SK-N-SH (cell line): ENCODE results near the gene NOPCHAP1. TPM values are rescaled to one million over a fixed set of nuclear protein-coding genes. Genes with fewer than 3 reads are reported as not detected.

Experiments
- CTCF ChIA-PET: fragments of 300-600, 350-600 bp; formaldehyde crosslinking; extraction: SDS; loops from one replicate; lab custom pipeline; 2021; lab: Yijun Ruan, JAX
- POLR2A ChIA-PET: fragments of 350-600 bp; sonication (Branson Sonifier 250); formaldehyde crosslinking; extraction: SDS; loops from one replicate; lab custom pipeline; 2020; ENCODE audit warnings: antibody characterized with exemption, inconsistent platforms; lab: Yijun Ruan, JAX
- DNase-seq: peaks from one replicate; pipeline ENCODE4 v3.0.0; 2012
- H2AFZ ChIP-seq: fragments of 200-600 bp; sonication (generic); 2 replicates; pipeline ENCODE4 v1.8.1; 2016; ENCODE audit warnings: antibody characterized with exemption, mild to moderate bottlenecking, low read depth
- H3F3A ChIP-seq: fragments of 200-600 bp; sonication (generic); replicated peaks from 2 replicates; pipeline ENCODE3; 2016; ENCODE audit warnings: antibody characterized with exemption, mild to moderate bottlenecking; ENCODE audit not compliant: insufficient read depth
- H3K27ac ChIP-seq, 2 experiments: fragments of 200-500 bp in 1 of 2; fragments of 200-600 bp in 1 of 2; sonication (Bioruptor generic) in 1 of 2; sonication (generic), shearing (Covaris generic) in 1 of 2; 2 replicates each; pipeline versions ENCODE4 v1.5.1 to v1.6.1; 2014 to 2016; ENCODE audit warnings: low read depth in 2 of 2, inconsistent platforms in 1 of 2, low read length in 1 of 2, mild to moderate bottlenecking in 1 of 2, mixed read lengths in 1 of 2
- H3K27me3 ChIP-seq: fragments of 200-600 bp; sonication (generic), shearing (Covaris generic); 2 replicates; pipeline ENCODE4 v1.6.1; 2016; ENCODE audit warnings: mixed run types; ENCODE audit not compliant: insufficient read depth
- H3K36me3 ChIP-seq, 2 experiments: fragments of 200-500 bp in 1 of 2; fragments of 200-600 bp in 1 of 2; sonication (Bioruptor generic) in 1 of 2; sonication (generic) in 1 of 2; replicated peaks in 1 of 2; 2 replicates each; pipeline versions ENCODE3 to v1.5.1; 2014 to 2016; ENCODE audit warnings: low read length in 1 of 2, mild to moderate bottlenecking in 1 of 2; ENCODE audit not compliant: insufficient read depth in 2 of 2, control insufficient read depth in 1 of 2
- H3K4me1 ChIP-seq, 2 experiments: fragments of 200-500 bp in 1 of 2; fragments of 200-600 bp in 1 of 2; sonication (Bioruptor generic) in 1 of 2; sonication (generic), shearing (Covaris generic) in 1 of 2; 2 replicates each; pipeline versions ENCODE4 v1.5.1 to v1.6.1; 2014 to 2016; ENCODE audit warnings: low read depth in 1 of 2, low read length in 1 of 2, mixed run types in 1 of 2; ENCODE audit not compliant: insufficient read depth in 2 of 2, control insufficient read depth in 1 of 2
- H3K4me2 ChIP-seq: fragments of 200-600 bp; sonication (generic), shearing (Covaris generic); 2 replicates; pipeline ENCODE4 v1.6.1; 2017; ENCODE audit warnings: mixed run types
- H3K4me3 ChIP-seq, 2 experiments: fragments of 200-500 bp in 1 of 2; fragments of 200-600 bp in 1 of 2; sonication (Bioruptor generic) in 1 of 2; sonication (generic), shearing (Covaris generic) in 1 of 2; 2 replicates each; pipeline versions ENCODE4 v1.5.1 to v1.8.1; 2014 to 2016; ENCODE audit warnings: low read depth in 2 of 2, inconsistent platforms in 1 of 2, low read length in 1 of 2, mild to moderate bottlenecking in 1 of 2, mixed read lengths in 1 of 2, moderate library complexity in 1 of 2
- H3K79me2 ChIP-seq: fragments of 200-600 bp; sonication (generic); 2 replicates; pipeline ENCODE4 v1.8.1; 2017; ENCODE audit warnings: mild to moderate bottlenecking; ENCODE audit not compliant: insufficient read depth
- H3K9ac ChIP-seq: fragments of 200-600 bp; sonication (generic); 2 replicates; pipeline ENCODE4 v1.6.1; 2017; ENCODE audit warnings: mixed run types
- H3K9me2 ChIP-seq: fragments of 200-600 bp; sonication (generic); 2 replicates; pipeline ENCODE4 v1.6.1; 2017; ENCODE audit warnings: mixed run types
- H3K9me3 ChIP-seq: fragments of 200-600 bp; sonication (generic); 2 replicates; pipeline ENCODE4 v1.6.1; 2017; ENCODE audit warnings: mixed run types, mild to moderate bottlenecking, moderate library complexity
- H4K20me1 ChIP-seq: fragments of 200-600 bp; sonication (generic); 2 replicates; pipeline ENCODE4 v1.6.1; 2017; ENCODE audit warnings: mild to moderate bottlenecking, mixed run types; ENCODE audit not compliant: insufficient read depth
- CHD2 ChIP-seq: fragments of 150-350 bp; IDR thresholded peaks from 2 replicates; pipeline ENCODE4 v1.6.1; 2018; ENCODE audit warnings: low read length; ENCODE audit not compliant: partially characterized antibody
- EP300 ChIP-seq, 2 experiments: IDR thresholded peaks; 2 replicates each; pipeline versions ENCODE4 v1.4.0 to v1.6.1; 2012; ENCODE audit warnings: borderline replicate concordance in 1 of 2, low read depth in 1 of 2, low read length in 1 of 2
- FOSL2 ChIP-seq: IDR thresholded peaks from 2 replicates; pipeline ENCODE4 v1.4.0; 2012; ENCODE audit warnings: low read depth, mild to moderate bottlenecking, moderate library complexity, borderline replicate concordance
- GABPA ChIP-seq: IDR thresholded peaks from 2 replicates; pipeline ENCODE4 v1.4.0; 2012; ENCODE audit warnings: low read depth, mild to moderate bottlenecking
- GATA2 ChIP-seq: sonication (generic); formaldehyde crosslinking; IDR thresholded peaks from 2 replicates; pipeline ENCODE4 v1.5.0; 2020; ENCODE audit warnings: mild to moderate bottlenecking, missing genetic modification reagents
- JUND ChIP-seq: IDR thresholded peaks from 2 replicates; pipeline ENCODE4 v1.4.0; 2012
- MXI1 ChIP-seq: IDR thresholded peaks from 2 replicates; pipeline ENCODE4 v1.6.1; 2012; ENCODE audit warnings: mild to moderate bottlenecking, low read depth, low read length, improper control_type of control experiment
- NFIC ChIP-seq: IDR thresholded peaks from 2 replicates; pipeline ENCODE4 v1.4.0; 2012; ENCODE audit warnings: borderline replicate concordance
- NRF1 ChIP-seq: IDR thresholded peaks from 2 replicates; pipeline ENCODE4 v1.6.1; 2012; ENCODE audit warnings: low read depth, mild to moderate bottlenecking, low read length
- RAD21 ChIP-seq: IDR thresholded peaks from 2 replicates; pipeline ENCODE4 v1.6.1; 2012; ENCODE audit warnings: mild to moderate bottlenecking, low read length
- RCOR1 ChIP-seq: fragments of 150-350 bp; IDR thresholded peaks from 2 replicates; pipeline ENCODE4 v1.6.1; 2017; ENCODE audit warnings: antibody characterized with exemption, low read length
- SMC3 ChIP-seq: IDR thresholded peaks from 2 replicates; pipeline ENCODE4 v1.6.1; 2012; ENCODE audit warnings: low read depth, low read length, improper control_type of control experiment
- TAF1 ChIP-seq: IDR thresholded peaks from 2 replicates; pipeline ENCODE4 v1.6.1; 2012; ENCODE audit warnings: low read depth, mild to moderate bottlenecking, low read length, moderate library complexity, borderline replicate concordance
- TCF12 ChIP-seq: IDR thresholded peaks from 2 replicates; pipeline ENCODE4 v1.4.0; 2012
- TEAD4 ChIP-seq: IDR thresholded peaks from 2 replicates; pipeline ENCODE4 v1.4.0; 2012; ENCODE audit warnings: mild to moderate bottlenecking, borderline replicate concordance; ENCODE audit not compliant: insufficient read depth
- YY1 ChIP-seq: IDR thresholded peaks from 2 replicates; pipeline ENCODE4 v1.4.0; 2012; ENCODE audit warnings: low read depth, mild to moderate bottlenecking
- WGBS: methylation state at CpG from one replicate; pipeline ENCODE4 v1.1.6; 2017; ENCODE audit warnings: low lambda C conversion rate; 5-methylcytosine and 5-hydroxymethylcytosine counted together
- polyA plus RNA-seq, 3 experiments: library from polyadenylated mRNA; depleted of rRNA; stranded (reverse); fragments of >200 nt; gene quantifications; 2 replicates each; pipeline ENCODE4 v1.2.3, GENCODE V29; 2012
- TF ChIP-seq, protein P1 (sequence below): IDR thresholded peaks from 2 replicates; pipeline ENCODE4 v1.4.0; 2012; ENCODE audit warnings: low read depth
- TF ChIP-seq, protein P2 (sequence below): IDR thresholded peaks from 2 replicates; pipeline ENCODE4 v1.6.1; 2012; ENCODE audit warnings: mild to moderate bottlenecking, low read depth, low read length, moderate library complexity
- TF ChIP-seq, protein P3 (sequence below): IDR thresholded peaks from 2 replicates; pipeline ENCODE4; 2012
- TF ChIP-seq, protein P4 (sequence below): IDR thresholded peaks from 2 replicates; pipeline ENCODE4 v1.4.0; 2012; ENCODE audit warnings: low read depth, borderline replicate concordance
- TF ChIP-seq, protein P5 (sequence below): fragments of 150-350 bp; IDR thresholded peaks from 2 replicates; pipeline ENCODE4 v1.6.1; 2017; ENCODE audit warnings: antibody characterized with exemption, low read length, low read depth, borderline replicate concordance

NOPCHAP1 gene
- polyA plus RNA-seq, 1 of the 3 experiments (the other 2 are of a cell fraction) = 17.3 TPM

DNA sequence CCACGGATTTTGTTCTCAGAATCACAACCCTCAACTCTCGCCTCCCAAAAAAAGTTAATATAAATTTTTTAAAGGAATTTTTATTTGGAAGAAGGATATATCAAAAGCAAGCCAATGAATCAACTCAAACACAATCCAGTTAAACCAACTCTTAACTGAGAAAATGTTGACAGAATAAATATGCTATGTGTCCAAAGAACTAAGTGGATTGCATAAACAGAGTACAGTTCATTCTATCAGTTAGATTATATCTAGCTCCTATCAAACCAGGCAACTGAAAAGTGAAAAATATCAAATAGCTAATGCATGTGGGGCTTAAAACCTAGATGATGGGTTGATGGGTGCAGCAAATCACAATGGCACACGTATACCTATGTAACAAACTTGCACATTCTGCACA, 44.7 kb upstream of the NOPCHAP1 start:
- H3K4me2 ChIP-seq = no peak overlapping the region
- peaks cover 3% of the 10 kb centered on the region for H3F3A ChIP-seq
- H4K20me1 ChIP-seq = no peaks in the 10 kb centered on the region
- WGBS = 97% methylated on average over 3 of the region's 3 CpGs
- H3K27ac ChIP-seq = no peak overlapping the region
- no peaks in the 10 kb centered on the region; a peak in 1 of 4 replicates for H3K4me1 ChIP-seq
- TF ChIP-seq TEAD4 (no peak), MXI1 (no peak), GABPA (no peak), EP300 (IDR thresholded peaks at IDR 0.05; ENCODE audit: borderline replicate concordance in 1 of 2, low read depth in 1 of 2, low read length in 1 of 2) (no peak), GATA2 (CRISPR knock-in tag) (no peak), TAF1 (no peak), RAD21 (no peak), JUND (no peak), NRF1 (no peak), FOSL2 (no peak), YY1 (no peak), NFIC (no peak), SMC3 (no peak)
- TF ChIP-seq, protein P1, sequence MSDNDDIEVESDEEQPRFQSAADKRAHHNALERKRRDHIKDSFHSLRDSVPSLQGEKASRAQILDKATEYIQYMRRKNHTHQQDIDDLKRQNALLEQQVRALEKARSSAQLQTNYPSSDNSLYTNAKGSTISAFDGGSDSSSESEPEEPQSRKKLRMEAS = no peak
- TF ChIP-seq, protein P2, sequence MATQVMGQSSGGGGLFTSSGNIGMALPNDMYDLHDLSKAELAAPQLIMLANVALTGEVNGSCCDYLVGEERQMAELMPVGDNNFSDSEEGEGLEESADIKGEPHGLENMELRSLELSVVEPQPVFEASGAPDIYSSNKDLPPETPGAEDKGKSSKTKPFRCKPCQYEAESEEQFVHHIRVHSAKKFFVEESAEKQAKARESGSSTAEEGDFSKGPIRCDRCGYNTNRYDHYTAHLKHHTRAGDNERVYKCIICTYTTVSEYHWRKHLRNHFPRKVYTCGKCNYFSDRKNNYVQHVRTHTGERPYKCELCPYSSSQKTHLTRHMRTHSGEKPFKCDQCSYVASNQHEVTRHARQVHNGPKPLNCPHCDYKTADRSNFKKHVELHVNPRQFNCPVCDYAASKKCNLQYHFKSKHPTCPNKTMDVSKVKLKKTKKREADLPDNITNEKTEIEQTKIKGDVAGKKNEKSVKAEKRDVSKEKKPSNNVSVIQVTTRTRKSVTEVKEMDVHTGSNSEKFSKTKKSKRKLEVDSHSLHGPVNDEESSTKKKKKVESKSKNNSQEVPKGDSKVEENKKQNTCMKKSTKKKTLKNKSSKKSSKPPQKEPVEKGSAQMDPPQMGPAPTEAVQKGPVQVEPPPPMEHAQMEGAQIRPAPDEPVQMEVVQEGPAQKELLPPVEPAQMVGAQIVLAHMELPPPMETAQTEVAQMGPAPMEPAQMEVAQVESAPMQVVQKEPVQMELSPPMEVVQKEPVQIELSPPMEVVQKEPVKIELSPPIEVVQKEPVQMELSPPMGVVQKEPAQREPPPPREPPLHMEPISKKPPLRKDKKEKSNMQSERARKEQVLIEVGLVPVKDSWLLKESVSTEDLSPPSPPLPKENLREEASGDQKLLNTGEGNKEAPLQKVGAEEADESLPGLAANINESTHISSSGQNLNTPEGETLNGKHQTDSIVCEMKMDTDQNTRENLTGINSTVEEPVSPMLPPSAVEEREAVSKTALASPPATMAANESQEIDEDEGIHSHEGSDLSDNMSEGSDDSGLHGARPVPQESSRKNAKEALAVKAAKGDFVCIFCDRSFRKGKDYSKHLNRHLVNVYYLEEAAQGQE = no peak
- no peaks in the 10 kb centered on the region for H3K27me3 ChIP-seq
- no peaks in the 10 kb centered on the region for H3K9me2 ChIP-seq
- H3K9me3 ChIP-seq = no peaks in the 10 kb centered on the region; the same call in 1 of the 2 replicates
- no peaks in the 10 kb centered on the region for H3K36me3 ChIP-seq
- ChIA-PET CTCF (no interaction called here), POLR2A (no interaction called here)
- no peak for DNase-seq
- H3K4me3 ChIP-seq = no peak overlapping the region
- no peak overlapping the region for H2AFZ ChIP-seq
- H3K9ac ChIP-seq = no peak overlapping the region
- peaks cover 9% of the 10 kb centered on the region for H3K79me2 ChIP-seq

DNA sequence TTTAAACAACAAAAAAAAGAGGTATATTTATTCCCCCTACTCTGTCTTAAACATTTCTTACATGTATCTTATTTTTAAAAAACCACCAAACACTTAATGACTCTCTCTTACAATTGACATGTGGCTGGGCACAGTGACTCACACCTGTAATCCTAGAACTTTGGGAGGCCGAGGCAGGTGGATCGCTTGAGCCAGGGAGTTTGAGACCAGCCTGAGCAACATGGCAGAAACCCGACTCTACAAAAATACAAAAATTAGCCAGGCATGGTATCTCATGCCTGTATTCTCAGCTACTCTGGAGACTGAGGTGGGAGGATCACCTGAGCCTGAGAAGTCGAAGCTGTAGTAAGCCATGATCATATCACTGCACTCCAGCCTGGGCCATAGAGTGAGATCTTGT, 44.0 kb upstream of the NOPCHAP1 start:
- Histone ChIP-seq H3K4me1 (no peaks in the 10 kb centered on the region; a peak in 1 of 4 replicates), H3K4me2 (no peak overlapping the region), H3K36me3 (no peaks in the 10 kb centered on the region), H3K27ac (no peak overlapping the region), H3K9me3 (no peaks in the 10 kb centered on the region; the same call in 1 of the 2 replicates), H4K20me1 (no peaks in the 10 kb centered on the region), H3K9me2 (no peaks in the 10 kb centered on the region), H2AFZ (no peak overlapping the region), H3F3A (peaks cover 3% of the 10 kb centered on the region), H3K79me2 (peaks cover 9% of the 10 kb centered on the region), H3K4me3 (no peak overlapping the region), H3K27me3 (no peaks in the 10 kb centered on the region), H3K9ac (no peak overlapping the region)
- WGBS = 94% methylated on average over 4 of the region's 4 CpGs
- POLR2A ChIA-PET = no interaction called here
- CTCF ChIA-PET = interaction anchor here (1.2 kb wide), 1 partner anchor 14 kb away, joined by 3 read pairs; no protein-coding TSS in a partner anchor
- no peak for DNase-seq
- no peak for TF ChIP-seq SMC3
- no peak for TF ChIP-seq FOSL2
- no peak for TF ChIP-seq TCF12
- TF ChIP-seq, protein P3, sequence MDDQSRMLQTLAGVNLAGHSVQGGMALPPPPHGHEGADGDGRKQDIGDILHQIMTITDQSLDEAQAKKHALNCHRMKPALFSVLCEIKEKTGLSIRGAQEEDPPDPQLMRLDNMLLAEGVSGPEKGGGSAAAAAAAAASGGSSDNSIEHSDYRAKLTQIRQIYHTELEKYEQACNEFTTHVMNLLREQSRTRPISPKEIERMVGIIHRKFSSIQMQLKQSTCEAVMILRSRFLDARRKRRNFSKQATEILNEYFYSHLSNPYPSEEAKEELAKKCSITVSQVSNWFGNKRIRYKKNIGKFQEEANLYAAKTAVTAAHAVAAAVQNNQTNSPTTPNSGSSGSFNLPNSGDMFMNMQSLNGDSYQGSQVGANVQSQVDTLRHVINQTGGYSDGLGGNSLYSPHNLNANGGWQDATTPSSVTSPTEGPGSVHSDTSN = no peak
- no peak for TF ChIP-seq NRF1
- TF ChIP-seq, protein P4, sequence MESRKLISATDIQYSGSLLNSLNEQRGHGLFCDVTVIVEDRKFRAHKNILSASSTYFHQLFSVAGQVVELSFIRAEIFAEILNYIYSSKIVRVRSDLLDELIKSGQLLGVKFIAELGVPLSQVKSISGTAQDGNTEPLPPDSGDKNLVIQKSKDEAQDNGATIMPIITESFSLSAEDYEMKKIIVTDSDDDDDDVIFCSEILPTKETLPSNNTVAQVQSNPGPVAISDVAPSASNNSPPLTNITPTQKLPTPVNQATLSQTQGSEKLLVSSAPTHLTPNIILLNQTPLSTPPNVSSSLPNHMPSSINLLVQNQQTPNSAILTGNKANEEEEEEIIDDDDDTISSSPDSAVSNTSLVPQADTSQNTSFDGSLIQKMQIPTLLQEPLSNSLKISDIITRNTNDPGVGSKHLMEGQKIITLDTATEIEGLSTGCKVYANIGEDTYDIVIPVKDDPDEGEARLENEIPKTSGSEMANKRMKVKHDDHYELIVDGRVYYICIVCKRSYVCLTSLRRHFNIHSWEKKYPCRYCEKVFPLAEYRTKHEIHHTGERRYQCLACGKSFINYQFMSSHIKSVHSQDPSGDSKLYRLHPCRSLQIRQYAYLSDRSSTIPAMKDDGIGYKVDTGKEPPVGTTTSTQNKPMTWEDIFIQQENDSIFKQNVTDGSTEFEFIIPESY = no peak
- no peak for TF ChIP-seq RAD21
- TF ChIP-seq, protein P5, sequence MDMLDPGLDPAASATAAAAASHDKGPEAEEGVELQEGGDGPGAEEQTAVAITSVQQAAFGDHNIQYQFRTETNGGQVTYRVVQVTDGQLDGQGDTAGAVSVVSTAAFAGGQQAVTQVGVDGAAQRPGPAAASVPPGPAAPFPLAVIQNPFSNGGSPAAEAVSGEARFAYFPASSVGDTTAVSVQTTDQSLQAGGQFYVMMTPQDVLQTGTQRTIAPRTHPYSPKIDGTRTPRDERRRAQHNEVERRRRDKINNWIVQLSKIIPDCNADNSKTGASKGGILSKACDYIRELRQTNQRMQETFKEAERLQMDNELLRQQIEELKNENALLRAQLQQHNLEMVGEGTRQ = no peak
- TF ChIP-seq CHD2 = no peak
- no peak for TF ChIP-seq RCOR1
- TF ChIP-seq EP300 (IDR thresholded peaks at IDR 0.05; ENCODE audit: borderline replicate concordance in 1 of 2, low read depth in 1 of 2, low read length in 1 of 2) = no peak
